Transverse colon (tissue), 4 donors: ENCODE data around the gene SLC16A1.

Experiments
- POLR2A ChIP-seq: fragments of 450-650 bp; IDR thresholded peaks from one replicate; pipeline ENCODE4 v1.6.1; 2016; ENCODE audit warnings: antibody characterized with exemption, mild to moderate bottlenecking, moderate library complexity
- POLR2AphosphoS5 ChIP-seq, 3 donors: sonication (generic); formaldehyde crosslinking; IDR thresholded peaks; one replicate each; pipeline ENCODE4 v1.6.1; 2016; ENCODE audit warnings: antibody characterized with exemption in 3 of 3
- TF ChIP-seq, protein P1 (sequence below), 5 experiments: fragments of 200-600 bp in 3 of 5; fragments of 450-650 bp in 2 of 5; sonication (generic) in 3 of 5; IDR thresholded peaks; 1 replicate in 2 of 5; 2 replicates in 3 of 5; pipeline ENCODE4 v1.5.1; 2016 to 2017; ENCODE audit warnings: antibody characterized with exemption in 5 of 5, inconsistent platforms in 3 of 5, mild to moderate bottlenecking in 2 of 5, moderate library complexity in 1 of 5

GRCh38 chr1:112876315-112876714, 79.7 kb downstream of the SLC16A1 start:
- TF ChIP-seq, protein P1, sequence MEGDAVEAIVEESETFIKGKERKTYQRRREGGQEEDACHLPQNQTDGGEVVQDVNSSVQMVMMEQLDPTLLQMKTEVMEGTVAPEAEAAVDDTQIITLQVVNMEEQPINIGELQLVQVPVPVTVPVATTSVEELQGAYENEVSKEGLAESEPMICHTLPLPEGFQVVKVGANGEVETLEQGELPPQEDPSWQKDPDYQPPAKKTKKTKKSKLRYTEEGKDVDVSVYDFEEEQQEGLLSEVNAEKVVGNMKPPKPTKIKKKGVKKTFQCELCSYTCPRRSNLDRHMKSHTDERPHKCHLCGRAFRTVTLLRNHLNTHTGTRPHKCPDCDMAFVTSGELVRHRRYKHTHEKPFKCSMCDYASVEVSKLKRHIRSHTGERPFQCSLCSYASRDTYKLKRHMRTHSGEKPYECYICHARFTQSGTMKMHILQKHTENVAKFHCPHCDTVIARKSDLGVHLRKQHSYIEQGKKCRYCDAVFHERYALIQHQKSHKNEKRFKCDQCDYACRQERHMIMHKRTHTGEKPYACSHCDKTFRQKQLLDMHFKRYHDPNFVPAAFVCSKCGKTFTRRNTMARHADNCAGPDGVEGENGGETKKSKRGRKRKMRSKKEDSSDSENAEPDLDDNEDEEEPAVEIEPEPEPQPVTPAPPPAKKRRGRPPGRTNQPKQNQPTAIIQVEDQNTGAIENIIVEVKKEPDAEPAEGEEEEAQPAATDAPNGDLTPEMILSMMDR (IDR thresholded peaks at IDR 0.05) = no peak
- TF ChIP-seq POLR2A = no peak
- no peak for TF ChIP-seq POLR2AphosphoS5 (IDR thresholded peaks at IDR 0.05)
